Stimulated activated CD4-positive, alpha-beta T cell treated with anti-CD3 and anti-CD28 coated beads, Interleukin-4, amount 100 ng/mL, for 1 hour (primary cell): Measurements from ENCODE around the gene PFN1.
"Not testable (repeated sequence)": the region's sequence is repeated elsewhere in the genome, so short reads cannot be mapped to it uniquely, and the experiment has no call there.

ENCODE experiments used
- DNase-seq: peaks from one replicate; pipeline ENCODE4 v3.0.0-alpha.2; 2020

The PFN1 gene

GRCh38 chr17:4945176-4945943 is 3.0 kb downstream of the PFN1 start:
- DNase-seq, result peak; percentile 83

GRCh38 chr17:4944554-4945175 is 3.7 kb downstream of the PFN1 start:
- peak; percentile 39 for DNase-seq

GRCh38 chr17:4944163-4944553 is 4.2 kb downstream of the PFN1 start:
- DNase-seq, result no peak

GRCh38 chr17:4942760-4943508 is 5.4 kb downstream of the PFN1 start:
- DNase-seq, result no peak

- DNase-seq, result no peak
Observed at GRCh38 chr17:4941319-4941610, 7.1 kb downstream of the PFN1 start.

- DNase-seq, result peak; percentile 32
Observed at GRCh38 chr17:4940555-4941318, 7.6 kb downstream of the PFN1 start.

- DNase-seq, result peak; percentile 92
Observed at GRCh38 chr17:4939796-4940554, 8.4 kb downstream of the PFN1 start, which contains the start of the genes RNF167 and SLC25A11. Gene RNF167, plus strand, starts transcription at chr17:4940268. Its CDS starts 642 bp downstream, at chr17:4940910. Gene SLC25A11, minus strand, starts transcription at chr17:4940046. Its CDS starts 136 bp downstream, at chr17:4939910.

GRCh38 chr17:4939546-4939795 is 8.9 kb downstream of the PFN1 start:
- no peak for DNase-seq

GRCh38 chr17:4938688-4939545 is 9.4 kb downstream of the PFN1 start:
- no peak for DNase-seq

GRCh38 chr17:4938069-4938491 is 10.2 kb downstream of the PFN1 start:
- DNase-seq, result no peak

GRCh38 chr17:4937553-4937952 is 10.8 kb downstream of the PFN1 start:
- DNase-seq, result no peak

- DNase-seq, result no peak
Observed at GRCh38 chr17:4936436-4936835, 11.9 kb downstream of the PFN1 start.

- no peak for DNase-seq
Observed at GRCh38 chr17:4935650-4936049, 12.7 kb downstream of the PFN1 start.

- no peak for DNase-seq
Observed at GRCh38 chr17:4934173-4934979, 14.0 kb downstream of the PFN1 start.

GRCh38 chr17:4933646-4934045 is 14.7 kb downstream of the PFN1 start:
- DNase-seq, result no peak

- no peak for DNase-seq
Observed at GRCh38 chr17:4932756-4933155, 15.6 kb downstream of the PFN1 start.

GRCh38 chr17:4931963-4932362 is 16.4 kb downstream of the PFN1 start, which contains the start of gene GP1BA:
Gene GP1BA, plus strand, starts transcription at chr17:4932277. Its CDS starts 328 bp downstream, at chr17:4932605.
- DNase-seq, result no peak

- no peak for DNase-seq
Observed at GRCh38 chr17:4928881-4929280, 19.4 kb downstream of the PFN1 start.

- DNase-seq, result not testable (repeated sequence)
Observed at GRCh38 chr17:4926577-4927335, 21.6 kb downstream of the PFN1 start.

- DNase-seq, result no peak
Observed at GRCh38 chr17:4921320-4921719, 27.0 kb downstream of the PFN1 start.
